Transverse colon (tissue), 4 donors: ENCODE data around the gene DPP8.

ENCODE experiments used
- CTCF ChIP-seq, 5 experiments: fragments of 200-600 bp in 3 of 5; fragments of 450-650 bp in 2 of 5; sonication (generic) in 3 of 5; IDR thresholded peaks; 1 replicate in 2 of 5; 2 replicates in 3 of 5; pipeline ENCODE4 v1.5.1; 2016 to 2017; ENCODE audit warnings: antibody characterized with exemption in 5 of 5, inconsistent platforms in 3 of 5, mild to moderate bottlenecking in 2 of 5, moderate library complexity in 1 of 5
- EP300 ChIP-seq: sonication (generic); formaldehyde crosslinking; IDR thresholded peaks from one replicate; pipeline ENCODE4 v1.6.1; 2017; ENCODE audit warnings: antibody characterized with exemption, low read depth
- POLR2A ChIP-seq: fragments of 450-650 bp; IDR thresholded peaks from one replicate; pipeline ENCODE4 v1.6.1; 2016; ENCODE audit warnings: antibody characterized with exemption, mild to moderate bottlenecking, moderate library complexity
- POLR2AphosphoS5 ChIP-seq, 3 donors: sonication (generic); formaldehyde crosslinking; IDR thresholded peaks; one replicate each; pipeline ENCODE4 v1.6.1; 2016; ENCODE audit warnings: antibody characterized with exemption in 3 of 3

GRCh38 chr15:65396965-65397317 lies 120.5 kb downstream of the DPP8 start:
- no peak for TF ChIP-seq CTCF (IDR thresholded peaks at IDR 0.05)
- no peak for TF ChIP-seq POLR2A
- no peak for TF ChIP-seq EP300
- no peak for TF ChIP-seq POLR2AphosphoS5 (IDR thresholded peaks at IDR 0.05)
